ENCODE data around the gene AK1. TPM values are rescaled to one million over a fixed set of nuclear protein-coding genes. Genes with fewer than 3 reads are reported as not detected.

Gene AK1
- total and polyA plus RNA-seq, 9 of the 15 experiments (the other 6 are each of a cell fraction or from before 2014, with no cell fraction given), result 10.1 to 71.8 (median 39.0) TPM

DNA sequence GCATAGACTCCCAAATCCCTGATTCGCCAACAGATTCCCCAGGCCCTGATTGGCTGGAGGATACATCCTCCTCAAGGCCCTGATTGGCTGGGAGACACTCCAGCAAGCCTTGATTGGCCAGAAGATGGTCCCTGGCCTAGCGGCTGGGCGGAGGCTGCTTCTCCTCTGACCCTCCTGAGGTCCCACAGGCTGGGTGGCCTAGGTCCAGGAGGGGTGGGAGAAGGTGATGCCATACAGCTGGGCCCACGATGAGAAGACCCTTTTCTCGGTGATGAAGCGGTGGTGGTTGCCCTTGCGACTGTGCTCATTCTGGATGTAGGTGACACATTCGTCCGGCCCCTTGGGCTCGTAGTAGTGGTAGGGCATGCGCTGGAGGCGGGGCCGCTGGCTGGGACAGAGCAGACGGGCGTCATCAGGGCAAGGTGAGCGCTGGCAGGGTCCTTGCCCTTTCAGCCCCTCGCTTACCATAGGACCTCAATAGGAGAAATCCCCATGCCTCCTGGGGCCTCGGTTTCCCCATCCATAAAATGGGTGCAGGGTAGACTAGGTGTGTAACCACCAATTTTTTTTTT, 9.0 kb upstream of the AK1 start (continued):
- TF ChIP-seq, protein P1, sequence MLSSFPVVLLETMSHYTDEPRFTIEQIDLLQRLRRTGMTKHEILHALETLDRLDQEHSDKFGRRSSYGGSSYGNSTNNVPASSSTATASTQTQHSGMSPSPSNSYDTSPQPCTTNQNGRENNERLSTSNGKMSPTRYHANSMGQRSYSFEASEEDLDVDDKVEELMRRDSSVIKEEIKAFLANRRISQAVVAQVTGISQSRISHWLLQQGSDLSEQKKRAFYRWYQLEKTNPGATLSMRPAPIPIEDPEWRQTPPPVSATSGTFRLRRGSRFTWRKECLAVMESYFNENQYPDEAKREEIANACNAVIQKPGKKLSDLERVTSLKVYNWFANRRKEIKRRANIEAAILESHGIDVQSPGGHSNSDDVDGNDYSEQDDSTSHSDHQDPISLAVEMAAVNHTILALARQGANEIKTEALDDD (IDR thresholded peaks at IDR 0.05), result no peak
- no peak for TF ChIP-seq SAFB2 (IDR thresholded peaks at IDR 0.05; ENCODE audit: borderline replicate concordance, low read depth, low read length, severe bottlenecking)
- TF ChIP-seq TAF7 (tag; IDR thresholded peaks at IDR 0.05), result no peak
- peak; percentile 85 for TF ChIP-seq ASH1L (IDR thresholded peaks at IDR 0.05; ENCODE audit: borderline replicate concordance, low read depth, partially characterized antibody)
- no peak for TF ChIP-seq FOXP1 (CRISPR knock-in tag; IDR thresholded peaks at IDR 0.05)
- no peak for TF ChIP-seq SETDB1 (IDR thresholded peaks at IDR 0.05; ENCODE audit: low read length)
- TF ChIP-seq SMARCC2 (IDR thresholded peaks at IDR 0.05; ENCODE audit: low read depth), result no peak
- TF ChIP-seq, protein P2, sequence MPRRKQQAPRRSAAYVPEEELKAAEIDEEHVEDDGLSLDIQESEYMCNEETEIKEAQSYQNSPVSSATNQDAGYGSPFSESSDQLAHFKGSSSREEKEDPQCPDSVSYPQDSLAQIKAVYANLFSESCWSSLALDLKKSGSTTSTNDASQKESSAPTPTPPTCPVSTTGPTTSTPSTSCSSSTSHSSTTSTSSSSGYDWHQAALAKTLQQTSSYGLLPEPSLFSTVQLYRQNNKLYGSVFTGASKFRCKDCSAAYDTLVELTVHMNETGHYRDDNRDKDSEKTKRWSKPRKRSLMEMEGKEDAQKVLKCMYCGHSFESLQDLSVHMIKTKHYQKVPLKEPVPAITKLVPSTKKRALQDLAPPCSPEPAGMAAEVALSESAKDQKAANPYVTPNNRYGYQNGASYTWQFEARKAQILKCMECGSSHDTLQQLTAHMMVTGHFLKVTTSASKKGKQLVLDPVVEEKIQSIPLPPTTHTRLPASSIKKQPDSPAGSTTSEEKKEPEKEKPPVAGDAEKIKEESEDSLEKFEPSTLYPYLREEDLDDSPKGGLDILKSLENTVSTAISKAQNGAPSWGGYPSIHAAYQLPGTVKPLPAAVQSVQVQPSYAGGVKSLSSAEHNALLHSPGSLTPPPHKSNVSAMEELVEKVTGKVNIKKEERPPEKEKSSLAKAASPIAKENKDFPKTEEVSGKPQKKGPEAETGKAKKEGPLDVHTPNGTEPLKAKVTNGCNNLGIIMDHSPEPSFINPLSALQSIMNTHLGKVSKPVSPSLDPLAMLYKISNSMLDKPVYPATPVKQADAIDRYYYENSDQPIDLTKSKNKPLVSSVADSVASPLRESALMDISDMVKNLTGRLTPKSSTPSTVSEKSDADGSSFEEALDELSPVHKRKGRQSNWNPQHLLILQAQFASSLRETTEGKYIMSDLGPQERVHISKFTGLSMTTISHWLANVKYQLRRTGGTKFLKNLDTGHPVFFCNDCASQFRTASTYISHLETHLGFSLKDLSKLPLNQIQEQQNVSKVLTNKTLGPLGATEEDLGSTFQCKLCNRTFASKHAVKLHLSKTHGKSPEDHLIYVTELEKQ (CRISPR knock-in tag; IDR thresholded peaks at IDR 0.05), result no peak
- no peak for TF ChIP-seq ZFP1 (CRISPR knock-in tag; IDR thresholded peaks at IDR 0.05)
- TF ChIP-seq, protein P3, sequence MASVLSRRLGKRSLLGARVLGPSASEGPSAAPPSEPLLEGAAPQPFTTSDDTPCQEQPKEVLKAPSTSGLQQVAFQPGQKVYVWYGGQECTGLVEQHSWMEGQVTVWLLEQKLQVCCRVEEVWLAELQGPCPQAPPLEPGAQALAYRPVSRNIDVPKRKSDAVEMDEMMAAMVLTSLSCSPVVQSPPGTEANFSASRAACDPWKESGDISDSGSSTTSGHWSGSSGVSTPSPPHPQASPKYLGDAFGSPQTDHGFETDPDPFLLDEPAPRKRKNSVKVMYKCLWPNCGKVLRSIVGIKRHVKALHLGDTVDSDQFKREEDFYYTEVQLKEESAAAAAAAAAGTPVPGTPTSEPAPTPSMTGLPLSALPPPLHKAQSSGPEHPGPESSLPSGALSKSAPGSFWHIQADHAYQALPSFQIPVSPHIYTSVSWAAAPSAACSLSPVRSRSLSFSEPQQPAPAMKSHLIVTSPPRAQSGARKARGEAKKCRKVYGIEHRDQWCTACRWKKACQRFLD (CRISPR knock-in tag; IDR thresholded peaks at IDR 0.05), result no peak
- TF ChIP-seq CBX1 (IDR thresholded peaks at IDR 0.05; ENCODE audit: low read depth), result 0 out of 2 replicates have a peak, but pooled peaks have one; percentile 81
- TF ChIP-seq FUS (optimal IDR thresholded peaks at IDR 0.05; ENCODE audit: low read depth, low read length), result no peak
- TF ChIP-seq, protein P4, sequence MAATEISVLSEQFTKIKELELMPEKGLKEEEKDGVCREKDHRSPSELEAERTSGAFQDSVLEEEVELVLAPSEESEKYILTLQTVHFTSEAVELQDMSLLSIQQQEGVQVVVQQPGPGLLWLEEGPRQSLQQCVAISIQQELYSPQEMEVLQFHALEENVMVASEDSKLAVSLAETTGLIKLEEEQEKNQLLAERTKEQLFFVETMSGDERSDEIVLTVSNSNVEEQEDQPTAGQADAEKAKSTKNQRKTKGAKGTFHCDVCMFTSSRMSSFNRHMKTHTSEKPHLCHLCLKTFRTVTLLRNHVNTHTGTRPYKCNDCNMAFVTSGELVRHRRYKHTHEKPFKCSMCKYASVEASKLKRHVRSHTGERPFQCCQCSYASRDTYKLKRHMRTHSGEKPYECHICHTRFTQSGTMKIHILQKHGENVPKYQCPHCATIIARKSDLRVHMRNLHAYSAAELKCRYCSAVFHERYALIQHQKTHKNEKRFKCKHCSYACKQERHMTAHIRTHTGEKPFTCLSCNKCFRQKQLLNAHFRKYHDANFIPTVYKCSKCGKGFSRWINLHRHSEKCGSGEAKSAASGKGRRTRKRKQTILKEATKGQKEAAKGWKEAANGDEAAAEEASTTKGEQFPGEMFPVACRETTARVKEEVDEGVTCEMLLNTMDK (IDR thresholded peaks at IDR 0.05; ENCODE audit: borderline replicate concordance, insufficient read depth, low read depth, low read length, poor library complexity, severe bottlenecking), result no peak
- no peak for TF ChIP-seq RAD51 (IDR thresholded peaks at IDR 0.05; ENCODE audit: borderline replicate concordance, low read depth)
- 0 out of 2 replicates have a peak, but pooled peaks have one; percentile 13 for TF ChIP-seq RBFOX2 (IDR thresholded peaks at IDR 0.05; ENCODE audit: low read depth, low read length)
- TF ChIP-seq MED1 (CRISPR knock-in tag; IDR thresholded peaks at IDR 0.05; ENCODE audit: borderline replicate concordance), result no peak
- no peak for TF ChIP-seq MEIS2 (IDR thresholded peaks at IDR 0.05; ENCODE audit: partially characterized antibody)
- TF ChIP-seq TCF7L2 (IDR thresholded peaks at IDR 0.05; ENCODE audit: low read depth, low read length), result no peak
- no peak for TF ChIP-seq YBX1 (IDR thresholded peaks at IDR 0.05)
- TF ChIP-seq, protein P5, sequence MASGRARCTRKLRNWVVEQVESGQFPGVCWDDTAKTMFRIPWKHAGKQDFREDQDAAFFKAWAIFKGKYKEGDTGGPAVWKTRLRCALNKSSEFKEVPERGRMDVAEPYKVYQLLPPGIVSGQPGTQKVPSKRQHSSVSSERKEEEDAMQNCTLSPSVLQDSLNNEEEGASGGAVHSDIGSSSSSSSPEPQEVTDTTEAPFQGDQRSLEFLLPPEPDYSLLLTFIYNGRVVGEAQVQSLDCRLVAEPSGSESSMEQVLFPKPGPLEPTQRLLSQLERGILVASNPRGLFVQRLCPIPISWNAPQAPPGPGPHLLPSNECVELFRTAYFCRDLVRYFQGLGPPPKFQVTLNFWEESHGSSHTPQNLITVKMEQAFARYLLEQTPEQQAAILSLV (tag; IDR thresholded peaks at IDR 0.05), result no peak
